ENCODE data around the gene CLIP2. TPM values are rescaled to one million over a fixed set of nuclear protein-coding genes. Genes with fewer than 3 reads are reported as not detected.

Gene CLIP2
- total RNA-seq, 1 donor from 2014 or later = 21.9 TPM

DNA sequence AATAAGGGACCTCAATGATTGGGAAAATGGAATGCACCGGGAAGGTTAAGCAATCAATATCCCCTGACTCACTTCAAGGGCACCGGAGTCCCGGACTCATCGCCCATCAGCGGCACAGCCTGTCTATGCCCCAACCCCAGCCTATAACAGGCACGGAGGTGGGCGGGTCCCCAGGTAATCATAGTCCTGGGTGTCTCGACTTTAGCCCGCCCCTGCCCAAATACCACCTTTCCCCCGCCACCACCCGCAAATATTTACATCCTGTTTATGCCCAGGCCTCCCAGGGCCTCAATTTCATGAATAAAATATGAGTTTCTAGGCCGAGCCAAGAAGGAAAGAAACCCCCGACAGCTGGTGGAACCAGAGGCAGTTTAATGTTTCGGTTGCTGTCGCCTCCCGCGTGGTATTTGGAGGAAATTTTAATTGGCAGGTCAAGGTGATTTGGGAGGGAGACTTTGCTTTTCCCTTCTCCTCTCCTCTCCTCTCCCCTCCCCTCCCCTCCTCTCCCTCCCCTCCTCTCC is 19.4 kb upstream of the CLIP2 start:
- peak overlapping the region; percentile 64 to 65 (median 64) for H3K9ac ChIP-seq (ENCODE audit: low read depth in 1 of 3, low read length in 3 of 3)
- H3K4me3 ChIP-seq (ENCODE audit: low read length in 3 of 3) = peak overlapping the region; percentile 61 to 74 (median 71)
- peaks cover 0 to 10% (median 7%) of the 10 kb centered on the region in 3 donors for H3K4me1 ChIP-seq (ENCODE audit: control insufficient read depth in 3 of 3, insufficient read depth in 3 of 3, low read length in 3 of 3)
- no peak overlapping the region for H3K27ac ChIP-seq (ENCODE audit: low read depth, low read length)
- no peaks in the 10 kb centered on the region for H3K9me3 ChIP-seq (ENCODE audit: control insufficient read depth in 3 of 3, low read length in 3 of 3)
- no peaks in the 10 kb centered on the region for H3K36me3 ChIP-seq (ENCODE audit: control insufficient read depth in 3 of 3, insufficient read depth in 3 of 3, low read length in 3 of 3)
- no peaks in the 10 kb centered on the region for H3K27me3 ChIP-seq (ENCODE audit: control insufficient read depth in 3 of 3, insufficient read depth in 3 of 3, low read length in 3 of 3)

DNA sequence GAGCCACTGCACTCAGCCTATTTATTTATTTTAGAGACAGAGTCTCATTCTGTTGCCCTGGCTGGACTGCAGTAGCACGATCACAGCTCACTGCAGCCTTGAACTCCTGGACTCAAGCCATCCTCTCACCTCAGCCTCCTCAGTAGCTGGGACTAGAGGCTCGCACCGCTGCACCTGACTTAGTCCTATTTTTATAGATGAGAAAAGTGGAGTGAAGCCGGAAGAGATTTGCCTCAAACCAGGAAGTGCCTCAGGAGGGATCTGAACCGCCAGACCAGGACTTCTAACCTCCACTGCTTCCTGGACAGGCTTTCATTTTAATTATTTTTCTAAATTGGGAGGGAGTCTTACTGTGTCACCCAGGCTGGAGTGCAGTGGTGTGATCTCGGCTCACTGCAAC is 17.5 kb upstream of the CLIP2 start:
- Histone ChIP-seq H3K27me3 (ENCODE audit: control insufficient read depth in 3 of 3, insufficient read depth in 3 of 3, low read length in 3 of 3) (no peaks in the 10 kb centered on the region), H3K9me3 (ENCODE audit: control insufficient read depth in 3 of 3, low read length in 3 of 3) (no peaks in the 10 kb centered on the region), H3K9ac (ENCODE audit: low read depth in 1 of 3, low read length in 3 of 3) (no peak overlapping the region), H3K36me3 (ENCODE audit: control insufficient read depth in 3 of 3, insufficient read depth in 3 of 3, low read length in 3 of 3) (no peaks in the 10 kb centered on the region), H3K4me1 (ENCODE audit: control insufficient read depth in 3 of 3, insufficient read depth in 3 of 3, low read length in 3 of 3) (peaks cover 0 to 10% (median 7%) of the 10 kb centered on the region in 3 donors), H3K27ac (ENCODE audit: low read depth, low read length) (peak overlapping the region; percentile 75), H3K4me3 (ENCODE audit: low read length in 3 of 3) (no peak overlapping the region)

DNA sequence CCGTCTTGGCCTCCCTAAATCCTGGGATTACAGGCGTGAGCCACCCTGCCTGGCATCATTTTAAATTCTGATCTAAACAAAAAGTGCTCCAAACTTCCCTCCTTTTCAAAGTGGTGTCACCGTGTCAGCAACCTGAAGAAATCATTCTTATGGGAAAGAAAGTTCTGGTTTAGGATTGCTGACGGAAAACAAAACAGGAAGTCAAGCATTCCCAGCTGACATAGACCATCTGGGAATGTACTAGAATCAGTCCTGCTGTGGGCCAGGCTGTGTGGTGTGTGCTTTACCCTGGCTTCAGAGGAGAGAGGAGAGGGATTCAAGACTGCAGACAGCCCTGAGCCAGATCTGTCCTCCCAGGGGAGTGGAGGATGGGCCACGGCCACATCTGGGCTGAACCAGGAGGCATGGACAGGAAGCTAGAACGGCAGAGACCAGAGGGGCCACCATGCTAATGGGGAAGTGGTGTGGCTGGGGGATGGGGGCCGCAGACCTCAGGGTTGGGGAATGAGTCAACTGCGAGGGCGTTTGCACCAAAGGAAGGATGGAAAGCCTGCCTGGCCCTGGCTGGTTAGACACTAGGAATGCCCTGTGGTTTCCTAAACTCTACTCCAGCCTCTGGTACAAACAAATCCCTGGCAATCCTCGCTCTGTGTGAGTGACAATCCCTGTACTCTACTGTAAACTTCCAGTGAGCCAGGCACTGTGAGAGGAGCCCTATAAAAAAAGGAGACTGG is 16.7 kb upstream of the CLIP2 start:
- no peak overlapping the region for H3K4me3 ChIP-seq (ENCODE audit: low read length in 3 of 3)

DNA sequence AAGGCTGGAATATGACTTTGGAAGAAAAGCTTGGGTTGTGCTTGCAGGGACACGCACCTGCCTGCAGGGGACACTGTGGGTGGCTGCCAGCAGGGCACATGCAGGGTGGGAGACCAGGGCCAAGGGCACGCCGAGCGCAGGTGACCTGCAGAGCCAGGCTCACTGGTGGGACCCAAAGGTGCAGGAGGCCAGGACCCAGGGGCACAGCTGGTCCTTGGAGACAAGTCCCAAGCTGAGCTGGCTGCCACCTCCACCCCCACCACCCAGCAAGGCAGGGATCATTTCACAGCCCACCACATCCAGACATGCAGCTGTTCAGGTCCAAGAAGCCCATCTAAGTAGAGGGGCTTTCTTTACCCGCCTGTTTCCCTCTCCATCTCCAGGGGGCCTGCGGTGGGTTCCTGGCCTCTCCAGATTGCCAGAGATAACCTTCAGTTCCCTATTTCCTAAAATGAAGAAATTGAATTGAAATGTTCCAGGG is 13.8 kb upstream of the CLIP2 start:
- Histone ChIP-seq H3K4me1 (ENCODE audit: control insufficient read depth in 3 of 3, insufficient read depth in 3 of 3, low read length in 3 of 3) (peaks cover 5 to 16% (median 10%) of the 10 kb centered on the region in 3 donors), H3K9me3 (ENCODE audit: control insufficient read depth in 3 of 3, low read length in 3 of 3) (no peaks in the 10 kb centered on the region), H3K27me3 (ENCODE audit: control insufficient read depth in 3 of 3, insufficient read depth in 3 of 3, low read length in 3 of 3) (no peaks in the 10 kb centered on the region), H3K27ac (ENCODE audit: low read depth, low read length) (no peak overlapping the region), H3K4me3 (ENCODE audit: low read length in 3 of 3) (no peak overlapping the region), H3K9ac (ENCODE audit: low read depth in 1 of 3, low read length in 3 of 3) (no peak overlapping the region), H3K36me3 (ENCODE audit: control insufficient read depth in 3 of 3, insufficient read depth in 3 of 3, low read length in 3 of 3) (no peaks in the 10 kb centered on the region)

More for the DNA sequence above, 16.7 kb upstream of the CLIP2 start:
- peak overlapping the region in 1 of 3 donors; percentile 45 for H3K9ac ChIP-seq (ENCODE audit: low read depth in 1 of 3, low read length in 3 of 3)
- H3K27me3 ChIP-seq (ENCODE audit: control insufficient read depth in 3 of 3, insufficient read depth in 3 of 3, low read length in 3 of 3) = no peaks in the 10 kb centered on the region
- H3K27ac ChIP-seq (ENCODE audit: low read depth, low read length) = peak overlapping the region; percentile 75
- H3K9me3 ChIP-seq (ENCODE audit: control insufficient read depth in 3 of 3, low read length in 3 of 3) = no peaks in the 10 kb centered on the region
- peaks cover 0 to 10% (median 7%) of the 10 kb centered on the region in 3 donors for H3K4me1 ChIP-seq (ENCODE audit: control insufficient read depth in 3 of 3, insufficient read depth in 3 of 3, low read length in 3 of 3)
- H3K36me3 ChIP-seq (ENCODE audit: control insufficient read depth in 3 of 3, insufficient read depth in 3 of 3, low read length in 3 of 3) = no peaks in the 10 kb centered on the region

- Histone ChIP-seq H3K27ac (ENCODE audit: low read depth, low read length) (no peak overlapping the region), H3K27me3 (ENCODE audit: control insufficient read depth in 3 of 3, insufficient read depth in 3 of 3, low read length in 3 of 3) (no peaks in the 10 kb centered on the region), H3K36me3 (ENCODE audit: control insufficient read depth in 3 of 3, insufficient read depth in 3 of 3, low read length in 3 of 3) (no peaks in the 10 kb centered on the region), H3K4me3 (ENCODE audit: low read length in 3 of 3) (no peak overlapping the region), H3K4me1 (ENCODE audit: control insufficient read depth in 3 of 3, insufficient read depth in 3 of 3, low read length in 3 of 3) (peaks cover 5 to 8% (median 6%) of the 10 kb centered on the region in 3 donors), H3K9me3 (ENCODE audit: control insufficient read depth in 3 of 3, low read length in 3 of 3) (no peaks in the 10 kb centered on the region), H3K9ac (ENCODE audit: low read depth in 1 of 3, low read length in 3 of 3) (no peak overlapping the region)
These were observed 11.6 kb upstream of the CLIP2 start for GRCh38 chr7:74277636-74278035.

- H3K27ac ChIP-seq (ENCODE audit: low read depth, low read length) = no peak overlapping the region
- H3K27me3 ChIP-seq (ENCODE audit: control insufficient read depth in 3 of 3, insufficient read depth in 3 of 3, low read length in 3 of 3) = peaks cover 0 to 2% (median 0%) of the 10 kb centered on the region in 3 donors
- peak overlapping the region in 1 of 3 donors; percentile 25 for H3K9ac ChIP-seq (ENCODE audit: low read depth in 1 of 3, low read length in 3 of 3)
- peaks cover 5 to 8% (median 6%) of the 10 kb centered on the region in 3 donors for H3K4me1 ChIP-seq (ENCODE audit: control insufficient read depth in 3 of 3, insufficient read depth in 3 of 3, low read length in 3 of 3)
- no peaks in the 10 kb centered on the region for H3K36me3 ChIP-seq (ENCODE audit: control insufficient read depth in 3 of 3, insufficient read depth in 3 of 3, low read length in 3 of 3)
- H3K9me3 ChIP-seq (ENCODE audit: control insufficient read depth in 3 of 3, low read length in 3 of 3) = no peaks in the 10 kb centered on the region
- H3K4me3 ChIP-seq (ENCODE audit: low read length in 3 of 3) = no peak overlapping the region
These were observed 8.2 kb upstream of the CLIP2 start for GRCh38 chr7:74280985-74281384.

GRCh38 chr7:74282748-74283459 is 6.3 kb upstream of the CLIP2 start:
- H3K9me3 ChIP-seq (ENCODE audit: control insufficient read depth in 3 of 3, low read length in 3 of 3) = no peaks in the 10 kb centered on the region
- H3K4me3 ChIP-seq (ENCODE audit: low read length in 3 of 3) = no peak overlapping the region
- H3K4me1 ChIP-seq (ENCODE audit: control insufficient read depth in 3 of 3, insufficient read depth in 3 of 3, low read length in 3 of 3) = peaks cover 6 to 8% (median 7%) of the 10 kb centered on the region in 3 donors
- no peaks in the 10 kb centered on the region for H3K36me3 ChIP-seq (ENCODE audit: control insufficient read depth in 3 of 3, insufficient read depth in 3 of 3, low read length in 3 of 3)
- peaks cover 0 to 5% (median 2%) of the 10 kb centered on the region in 3 donors for H3K27me3 ChIP-seq (ENCODE audit: control insufficient read depth in 3 of 3, insufficient read depth in 3 of 3, low read length in 3 of 3)
- H3K27ac ChIP-seq (ENCODE audit: low read depth, low read length) = no peak overlapping the region
- H3K9ac ChIP-seq (ENCODE audit: low read depth in 1 of 3, low read length in 3 of 3) = no peak overlapping the region

- Histone ChIP-seq H3K4me1 (ENCODE audit: control insufficient read depth in 3 of 3, insufficient read depth in 3 of 3, low read length in 3 of 3) (peaks cover 17 to 18% (median 17%) of the 10 kb centered on the region in 3 donors), H3K27me3 (ENCODE audit: control insufficient read depth in 3 of 3, insufficient read depth in 3 of 3, low read length in 3 of 3) (peaks cover 0 to 7% (median 5%) of the 10 kb centered on the region in 3 donors), H3K9me3 (ENCODE audit: control insufficient read depth in 3 of 3, low read length in 3 of 3) (no peaks in the 10 kb centered on the region), H3K27ac (ENCODE audit: low read depth, low read length) (no peak overlapping the region), H3K9ac (ENCODE audit: low read depth in 1 of 3, low read length in 3 of 3) (no peak overlapping the region), H3K4me3 (ENCODE audit: low read length in 3 of 3) (no peak overlapping the region), H3K36me3 (ENCODE audit: control insufficient read depth in 3 of 3, insufficient read depth in 3 of 3, low read length in 3 of 3) (no peaks in the 10 kb centered on the region)
These were observed 5.3 kb upstream of the CLIP2 start for GRCh38 chr7:74283858-74284447.

GRCh38 chr7:74284781-74285259 is 4.4 kb upstream of the CLIP2 start:
- peaks cover 13 to 14% (median 14%) of the 10 kb centered on the region in 3 donors for H3K4me1 ChIP-seq (ENCODE audit: control insufficient read depth in 3 of 3, insufficient read depth in 3 of 3, low read length in 3 of 3)
- H3K9ac ChIP-seq (ENCODE audit: low read depth in 1 of 3, low read length in 3 of 3) = no peak overlapping the region
- H3K36me3 ChIP-seq (ENCODE audit: control insufficient read depth in 3 of 3, insufficient read depth in 3 of 3, low read length in 3 of 3) = no peaks in the 10 kb centered on the region
- no peak overlapping the region for H3K27ac ChIP-seq (ENCODE audit: low read depth, low read length)
- H3K27me3 ChIP-seq (ENCODE audit: control insufficient read depth in 3 of 3, insufficient read depth in 3 of 3, low read length in 3 of 3) = peaks cover 0 to 7% (median 5%) of the 10 kb centered on the region in 3 donors
- H3K4me3 ChIP-seq (ENCODE audit: low read length in 3 of 3) = no peak overlapping the region
- H3K9me3 ChIP-seq (ENCODE audit: control insufficient read depth in 3 of 3, low read length in 3 of 3) = no peaks in the 10 kb centered on the region

Measured in skeletal muscle tissue (tissue), 4 donors.